KMS-11 (cell line): ENCODE results near the gene TNNI2.

Experiments used
- H2AFZ ChIP-seq: fragments of 200-600 bp; sonication (generic); 2 replicates; pipeline ENCODE4 v1.6.1; 2016; ENCODE audit warnings: antibody characterized with exemption, mixed run types, low read depth
- H3K27ac ChIP-seq: fragments of 200-600 bp; sonication (generic); 2 replicates; pipeline ENCODE4 v1.6.1; 2016; ENCODE audit warnings: mild to moderate bottlenecking, mixed run types
- H3K27me3 ChIP-seq: fragments of 200-600 bp; sonication (generic); 2 replicates; pipeline ENCODE4 v1.6.1; 2017; ENCODE audit warnings: mild to moderate bottlenecking, low read depth, mixed run types, moderate library complexity; ENCODE audit not compliant: insufficient read depth
- H3K36me3 ChIP-seq: fragments of 200-600 bp; sonication (generic); 2 replicates; pipeline ENCODE4 v1.6.1; 2017; ENCODE audit warnings: mild to moderate bottlenecking, mixed run types; ENCODE audit not compliant: insufficient read depth
- H3K4me1 ChIP-seq: fragments of 200-600 bp; sonication (generic); 2 replicates; pipeline ENCODE4 v1.6.1; 2016; ENCODE audit warnings: mild to moderate bottlenecking, low read depth, mixed run types; ENCODE audit not compliant: poor library complexity, severe bottlenecking
- H3K4me2 ChIP-seq: fragments of 200-600 bp; sonication (generic); 2 replicates; pipeline ENCODE4 v1.7.0; 2016; ENCODE audit warnings: mild to moderate bottlenecking, mixed run types
- H3K4me3 ChIP-seq: fragments of 200-600 bp; sonication (generic); IDR thresholded peaks from 2 replicates; pipeline ENCODE4 v1.6.1; 2017; ENCODE audit warnings: low read depth, low read length, mixed read lengths; ENCODE audit not compliant: insufficient read depth
- H3K79me2 ChIP-seq: fragments of 200-600 bp; sonication (generic); 2 replicates; pipeline ENCODE4 v1.6.1; 2016; ENCODE audit warnings: low read depth, mixed run types; ENCODE audit not compliant: insufficient read depth
- H3K9ac ChIP-seq: fragments of 200-600 bp; sonication (generic); 2 replicates; pipeline ENCODE4 v1.6.1; 2016; ENCODE audit warnings: mild to moderate bottlenecking, mixed run types
- H4K20me1 ChIP-seq: fragments of 200-600 bp; sonication (generic); 2 replicates; pipeline ENCODE4 v1.6.1; 2016; ENCODE audit warnings: mild to moderate bottlenecking, mixed run types; ENCODE audit not compliant: insufficient read depth
- CTCF ChIP-seq: fragments of 200-600 bp; sonication (generic); conservative IDR thresholded peaks from 2 replicates; pipeline ENCODE4 v1.6.1; 2017; ENCODE audit warnings: low read depth, mild to moderate bottlenecking, antibody characterized with exemption, low read length, moderate library complexity, mixed read lengths

The TNNI2 gene

GRCh38 chr11:1876361-1877063 is 37.7 kb downstream of the TNNI2 start:
- no peaks in the 10 kb centered on the region for H3K79me2 ChIP-seq
- no peak overlapping the region for H2AFZ ChIP-seq
- no peak overlapping the region for H3K27ac ChIP-seq
- H3K4me2 ChIP-seq = no peak overlapping the region
- peaks cover 85% of the 10 kb centered on the region for H3K27me3 ChIP-seq
- no peak overlapping the region for H3K9ac ChIP-seq
- no peaks in the 10 kb centered on the region for H4K20me1 ChIP-seq
- peak; percentile 58 for TF ChIP-seq CTCF
- no peaks in the 10 kb centered on the region for H3K4me1 ChIP-seq
- H3K4me3 ChIP-seq = no peak overlapping the region
- H3K36me3 ChIP-seq = no peaks in the 10 kb centered on the region

GRCh38 chr11:1877211-1878136 is 38.7 kb downstream of the TNNI2 start:
- Histone ChIP-seq H3K9ac (no peak overlapping the region), H3K4me2 (no peak overlapping the region), H2AFZ (no peak overlapping the region), H3K4me3 (no peak overlapping the region), H3K79me2 (no peaks in the 10 kb centered on the region), H4K20me1 (no peaks in the 10 kb centered on the region), H3K27me3 (peaks cover 84% of the 10 kb centered on the region), H3K4me1 (no peaks in the 10 kb centered on the region), H3K36me3 (no peaks in the 10 kb centered on the region), H3K27ac (no peak overlapping the region)
- no peak for TF ChIP-seq CTCF

- no peak overlapping the region for H3K9ac ChIP-seq
- H3K36me3 ChIP-seq = no peaks in the 10 kb centered on the region
- no peak overlapping the region for H3K4me3 ChIP-seq
- H3K4me2 ChIP-seq = no peak overlapping the region
- H4K20me1 ChIP-seq = no peaks in the 10 kb centered on the region
- H3K27ac ChIP-seq = no peak overlapping the region
- H3K27me3 ChIP-seq = peaks cover 81% of the 10 kb centered on the region
- no peaks in the 10 kb centered on the region for H3K79me2 ChIP-seq
- no peaks in the 10 kb centered on the region for H3K4me1 ChIP-seq
- no peak overlapping the region for H2AFZ ChIP-seq
- TF ChIP-seq CTCF = no peak
Measured at GRCh38 chr11:1878137-1879031, 39.6 kb downstream of the TNNI2 start.

GRCh38 chr11:1879342-1879940 is 40.7 kb downstream of the TNNI2 start:
- TF ChIP-seq CTCF = no peak
- Histone ChIP-seq H3K36me3 (no peaks in the 10 kb centered on the region), H4K20me1 (no peaks in the 10 kb centered on the region), H3K79me2 (no peaks in the 10 kb centered on the region), H3K9ac (no peak overlapping the region), H3K27me3 (peaks cover 82% of the 10 kb centered on the region), H3K4me3 (no peak overlapping the region), H2AFZ (no peak overlapping the region), H3K4me2 (no peak overlapping the region), H3K27ac (no peak overlapping the region), H3K4me1 (no peaks in the 10 kb centered on the region)
